Measurements from ENCODE around the gene PPP1R13L.
A peak's percentile ranks its signal among the peaks of the same experiment; 100 is the strongest.

The PPP1R13L gene

GRCh38 chr19:45348367-45349125, 56.3 kb downstream of the PPP1R13L start:
- Histone ChIP-seq H3K9ac (ENCODE audit: low read length) (no peak overlapping the region), H3K9me3 (ENCODE audit: low read length) (no peaks in the 10 kb centered on the region), H3K4me2 (ENCODE audit: low read length) (no peak overlapping the region), H3K27me3 (ENCODE audit: insufficient read depth, low read length) (peaks cover 13% of the 10 kb centered on the region; the same call in 1 of the 2 replicates), H3K9me2 (ENCODE audit: low read depth, low read length) (no peaks in the 10 kb centered on the region), H2AFZ (ENCODE audit: low read length) (no peak overlapping the region), H3K79me2 (ENCODE audit: insufficient read depth, low read length) (no peaks in the 10 kb centered on the region), H3K36me3 (ENCODE audit: insufficient read depth, low read length) (peaks cover 29% of the 10 kb centered on the region), H4K20me1 (ENCODE audit: insufficient read depth, low read length) (no peaks in the 10 kb centered on the region), H3K4me3 (ENCODE audit: low read depth, low read length, poor library complexity, severe bottlenecking) (no peak overlapping the region), H3K4me1 (ENCODE audit: insufficient read depth, low read length, severe bottlenecking) (no peaks in the 10 kb centered on the region), H3K27ac (ENCODE audit: low read depth, low read length, poor library complexity, severe bottlenecking) (no peak overlapping the region), H3F3A (ENCODE audit: insufficient read depth, low read length) (no peaks in the 10 kb centered on the region)
- TF ChIP-seq CTCF (IDR thresholded peaks at IDR 0.05; ENCODE audit: low read length) = no peak
- no peak for TF ChIP-seq EZH2 (IDR thresholded peaks at IDR 0.05; ENCODE audit: borderline replicate concordance, low read length)

GRCh38 chr19:45347570-45348366, 57.1 kb downstream of the PPP1R13L start:
- TF ChIP-seq CTCF (IDR thresholded peaks at IDR 0.05; ENCODE audit: low read length) (no peak), EZH2 (IDR thresholded peaks at IDR 0.05; ENCODE audit: borderline replicate concordance, low read length) (no peak)
- Histone ChIP-seq H3K9ac (ENCODE audit: low read length) (no peak overlapping the region), H4K20me1 (ENCODE audit: insufficient read depth, low read length) (no peaks in the 10 kb centered on the region), H3K27ac (ENCODE audit: low read depth, low read length, poor library complexity, severe bottlenecking) (no peak overlapping the region), H3K4me1 (ENCODE audit: insufficient read depth, low read length, severe bottlenecking) (no peaks in the 10 kb centered on the region), H3K27me3 (ENCODE audit: insufficient read depth, low read length) (peaks cover 13% of the 10 kb centered on the region; the same call in 1 of the 2 replicates), H3K36me3 (ENCODE audit: insufficient read depth, low read length) (peaks cover 21% of the 10 kb centered on the region), H3K79me2 (ENCODE audit: insufficient read depth, low read length) (no peaks in the 10 kb centered on the region), H3K4me3 (ENCODE audit: low read depth, low read length, poor library complexity, severe bottlenecking) (no peak overlapping the region), H3K9me2 (ENCODE audit: low read depth, low read length) (no peaks in the 10 kb centered on the region), H3K9me3 (ENCODE audit: low read length) (no peaks in the 10 kb centered on the region), H3F3A (ENCODE audit: insufficient read depth, low read length) (no peaks in the 10 kb centered on the region), H3K4me2 (ENCODE audit: low read length) (no peak overlapping the region), H2AFZ (ENCODE audit: low read length) (no peak overlapping the region)

- Histone ChIP-seq H3K27me3 (ENCODE audit: insufficient read depth, low read length) (peaks cover 17% of the 10 kb centered on the region; the same call in 1 of the 2 replicates), H3K79me2 (ENCODE audit: insufficient read depth, low read length) (no peaks in the 10 kb centered on the region), H3K4me1 (ENCODE audit: insufficient read depth, low read length, severe bottlenecking) (no peaks in the 10 kb centered on the region), H3K9me3 (ENCODE audit: low read length) (no peaks in the 10 kb centered on the region), H3K27ac (ENCODE audit: low read depth, low read length, poor library complexity, severe bottlenecking) (no peak overlapping the region), H3K36me3 (ENCODE audit: insufficient read depth, low read length) (peaks cover 8% of the 10 kb centered on the region), H3K9ac (ENCODE audit: low read length) (no peak overlapping the region), H3F3A (ENCODE audit: insufficient read depth, low read length) (no peaks in the 10 kb centered on the region), H2AFZ (ENCODE audit: low read length) (no peak overlapping the region), H3K4me3 (ENCODE audit: low read depth, low read length, poor library complexity, severe bottlenecking) (no peak overlapping the region), H3K9me2 (ENCODE audit: low read depth, low read length) (no peaks in the 10 kb centered on the region), H4K20me1 (ENCODE audit: insufficient read depth, low read length) (no peaks in the 10 kb centered on the region), H3K4me2 (ENCODE audit: low read length) (no peak overlapping the region)
- no peak for TF ChIP-seq EZH2 (IDR thresholded peaks at IDR 0.05; ENCODE audit: borderline replicate concordance, low read length)
- 0 out of 2 replicates have a peak, but pooled peaks have one; percentile 26 for TF ChIP-seq CTCF (IDR thresholded peaks at IDR 0.05; ENCODE audit: low read length)
These were observed 58.4 kb downstream of the PPP1R13L start for GRCh38 chr19:45346449-45346848.
